ENCODE results near the gene PTBP2. TPM values are rescaled to one million over a fixed set of nuclear protein-coding genes. Genes with fewer than 3 reads are reported as not detected.

PTBP2 gene
- total RNA-seq, 1 donor from 2014 or later: 31.5 TPM

DNA sequence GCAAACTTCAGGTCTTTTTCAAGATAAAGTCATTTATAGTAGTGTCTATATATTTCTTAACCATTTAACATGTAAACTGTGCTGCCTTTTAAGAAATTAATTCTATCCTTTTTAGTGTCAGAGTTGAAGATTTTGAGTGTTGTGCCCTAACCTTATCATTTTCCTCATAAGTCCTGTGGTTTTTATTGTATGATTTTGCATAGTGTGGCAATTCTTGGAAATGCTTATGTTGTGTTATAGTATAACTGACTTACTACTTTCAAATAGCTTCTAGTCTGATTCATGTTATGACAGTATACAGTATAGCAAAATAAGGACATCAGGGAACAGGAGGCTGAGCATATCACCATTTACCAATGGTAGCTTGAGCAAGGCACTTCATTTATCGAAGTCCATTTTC lies 99.1 kb downstream of the PTBP2 start:
- no peak for DNase-seq (ENCODE audit: low spot score)

DNA sequence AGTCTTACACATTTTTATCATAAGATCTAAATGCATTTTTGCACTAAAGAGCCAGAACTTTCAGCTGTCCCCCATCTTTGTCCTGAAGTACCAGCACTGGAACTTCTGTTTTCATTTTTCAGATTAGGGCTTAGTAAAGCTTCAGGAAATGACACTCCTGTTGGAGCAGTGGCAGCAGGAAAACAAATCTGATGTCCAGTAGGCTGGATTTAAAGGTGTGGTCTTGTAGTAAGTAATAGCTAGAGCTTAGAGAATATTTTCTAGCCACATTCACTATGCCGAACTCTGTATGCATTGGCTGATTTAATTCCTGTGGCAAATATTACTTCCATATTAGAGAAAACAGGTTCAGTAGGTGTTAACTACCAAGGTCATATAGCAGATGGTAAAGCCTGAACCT lies 103.6 kb downstream of the PTBP2 start:
- no peak for DNase-seq (ENCODE audit: low spot score)

DNA sequence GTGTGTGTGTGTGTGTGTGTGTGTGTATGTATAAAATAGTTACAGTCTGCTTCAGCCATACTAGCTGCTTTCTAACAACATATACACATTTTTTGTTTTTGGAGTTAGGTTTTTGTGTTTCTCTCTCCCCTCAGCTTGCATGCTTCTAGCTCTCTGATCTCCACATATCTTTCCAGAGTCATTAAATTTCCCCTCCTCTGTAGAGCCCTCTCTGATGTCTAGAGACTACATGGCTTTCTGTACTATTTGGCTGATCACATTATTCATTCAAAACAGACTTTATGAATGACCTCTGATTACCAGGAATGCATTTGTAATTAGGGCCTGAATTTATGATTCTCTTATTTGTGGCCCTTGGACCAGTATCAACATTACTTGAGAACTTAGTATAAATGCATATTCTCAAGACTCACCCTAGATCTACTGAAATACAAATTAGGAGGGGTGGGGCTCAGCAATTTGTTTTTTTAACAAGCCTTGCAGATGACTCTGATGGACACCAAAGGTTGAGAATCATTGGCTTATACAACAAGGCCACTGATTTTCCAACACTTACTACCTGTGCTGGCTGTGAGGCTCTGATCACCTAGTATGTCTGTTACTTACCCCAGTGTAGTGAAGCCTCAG lies 104.5 kb downstream of the PTBP2 start:
- DNase-seq (ENCODE audit: low spot score): no peak

DNA sequence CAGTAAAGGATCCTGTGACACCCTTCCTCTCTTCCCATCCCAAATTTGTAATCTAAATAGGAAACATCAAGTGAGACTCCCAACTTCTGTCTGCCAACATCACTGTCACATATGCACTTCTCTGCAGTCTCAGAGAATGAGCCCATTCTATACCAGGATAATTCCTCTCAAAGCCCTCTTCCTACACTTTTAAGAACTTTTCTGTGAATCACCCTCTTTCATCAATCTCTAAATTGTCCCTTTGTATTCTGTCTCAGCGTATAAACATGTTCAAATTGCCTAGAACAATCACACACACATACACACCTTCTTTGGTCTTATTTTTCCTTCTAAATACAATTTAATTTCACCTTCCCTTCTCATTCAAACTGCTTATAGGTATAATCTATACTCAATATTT lies 111.8 kb downstream of the PTBP2 start:
- DNase-seq (ENCODE audit: low spot score): no peak

DNA sequence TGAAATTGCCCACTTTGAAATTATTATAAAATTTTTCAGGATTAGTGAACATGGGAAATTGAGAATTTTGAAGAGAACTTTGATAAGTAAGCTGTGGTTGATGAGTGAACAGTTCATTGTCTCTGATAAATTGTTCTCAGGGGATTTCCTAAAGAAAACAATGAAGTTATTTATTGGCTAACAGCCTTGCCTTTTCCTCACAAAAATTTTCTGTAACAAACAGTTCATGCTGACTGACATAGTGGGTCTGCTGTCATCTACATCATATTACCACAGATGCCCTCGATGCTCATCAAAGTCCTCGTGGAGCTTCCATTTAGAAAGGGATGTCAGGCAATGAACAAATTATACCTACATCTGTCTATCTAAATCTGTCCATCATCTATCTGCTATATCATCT lies 113.4 kb downstream of the PTBP2 start:
- DNase-seq (ENCODE audit: low spot score): no peak

DNA sequence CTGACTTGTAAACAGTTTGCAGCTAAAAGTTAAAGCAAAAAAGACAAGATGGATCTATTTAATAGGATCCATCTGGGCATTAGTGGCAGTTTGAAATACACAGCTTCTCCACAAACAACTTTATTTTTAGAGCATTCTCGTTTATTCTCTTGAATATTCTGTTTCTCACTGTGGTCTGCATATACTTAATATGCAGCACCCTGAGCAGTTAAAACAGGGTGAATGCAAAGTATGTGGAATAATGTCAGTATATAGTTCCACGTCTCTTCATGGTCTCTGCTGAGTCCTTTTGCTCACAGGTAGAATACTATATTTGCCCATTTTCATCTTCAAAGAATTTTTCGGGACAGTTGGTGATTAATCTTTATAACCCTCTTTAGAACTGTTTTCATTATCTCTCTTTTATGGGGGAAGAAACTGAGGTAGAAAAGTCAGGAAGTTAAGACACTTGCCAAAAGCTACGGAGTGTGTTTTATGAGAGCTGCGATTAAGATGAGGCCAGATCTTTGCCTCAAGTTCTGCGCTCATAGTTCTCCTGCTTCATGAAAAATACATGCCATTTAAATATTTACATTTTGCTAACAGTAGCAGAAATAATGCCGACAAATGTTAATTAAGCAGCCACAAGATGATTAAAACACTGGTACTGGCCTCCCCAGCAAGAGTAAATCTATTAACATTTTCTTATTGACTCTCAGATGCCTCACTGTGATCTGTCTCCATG lies 115.6 kb downstream of the PTBP2 start:
- DNase-seq (ENCODE audit: low spot score): peak; percentile 68

DNA sequence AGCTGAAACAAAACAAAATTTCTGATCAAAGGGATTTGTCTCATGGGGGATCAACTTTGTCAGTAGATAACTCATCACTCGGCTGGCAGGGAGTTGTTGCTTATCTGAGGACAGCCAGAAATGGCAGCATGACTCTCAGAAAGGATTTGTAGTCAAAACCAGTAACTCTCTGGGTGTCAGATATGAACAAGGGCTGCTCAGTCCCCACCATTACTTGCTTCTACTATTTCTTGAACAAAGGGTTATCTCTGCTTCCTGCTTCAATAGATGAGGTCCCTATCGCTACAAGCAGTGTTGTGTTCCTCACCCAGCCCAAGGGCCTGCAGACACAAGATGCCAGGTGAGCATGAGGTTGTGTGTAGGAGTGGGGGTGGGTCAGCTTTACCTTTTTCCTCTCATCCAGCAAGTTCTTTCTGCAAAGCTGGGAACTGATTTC lies 116.2 kb downstream of the PTBP2 start:
- peak; percentile 83 for DNase-seq (ENCODE audit: low spot score)

DNA sequence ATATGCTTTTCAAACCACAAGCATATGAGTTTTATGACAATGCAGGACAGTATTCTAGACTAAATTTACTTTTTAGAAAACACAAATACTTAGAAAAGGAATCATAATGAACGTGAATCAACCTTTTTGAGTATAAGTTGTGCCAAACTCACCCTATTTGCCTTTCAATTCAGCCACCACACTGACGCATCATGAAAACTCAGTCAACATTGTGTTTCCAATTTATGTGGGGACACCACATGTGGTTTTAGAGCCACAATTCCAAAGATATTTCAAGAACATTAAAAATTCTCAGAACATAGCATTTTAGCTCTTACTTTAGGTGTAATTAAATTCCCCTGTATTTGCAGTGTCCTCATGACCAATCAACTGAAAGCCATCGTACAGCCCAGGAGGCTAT lies 118.8 kb downstream of the PTBP2 start:
- DNase-seq (ENCODE audit: low spot score): no peak

DNA sequence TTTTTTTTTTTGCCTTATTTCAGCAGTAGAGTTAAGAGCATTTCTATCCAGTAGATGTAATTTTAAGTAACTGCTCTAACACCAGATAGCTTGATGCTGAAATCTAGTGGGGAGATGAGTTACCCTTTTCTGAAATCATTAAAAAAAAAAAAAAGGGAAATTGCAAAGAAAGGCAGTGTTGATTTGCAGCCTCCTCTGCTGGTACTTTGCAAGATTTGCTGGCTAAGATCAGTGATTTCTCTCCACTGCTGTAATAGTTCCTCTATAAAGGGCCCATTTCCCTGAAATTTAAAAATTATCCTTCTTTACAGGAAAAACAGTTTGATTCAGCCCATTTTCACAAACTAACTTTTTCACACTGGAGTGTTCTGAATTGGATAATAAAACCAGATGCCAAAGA lies 120.6 kb downstream of the PTBP2 start:
- no peak for DNase-seq (ENCODE audit: low spot score)

DNA sequence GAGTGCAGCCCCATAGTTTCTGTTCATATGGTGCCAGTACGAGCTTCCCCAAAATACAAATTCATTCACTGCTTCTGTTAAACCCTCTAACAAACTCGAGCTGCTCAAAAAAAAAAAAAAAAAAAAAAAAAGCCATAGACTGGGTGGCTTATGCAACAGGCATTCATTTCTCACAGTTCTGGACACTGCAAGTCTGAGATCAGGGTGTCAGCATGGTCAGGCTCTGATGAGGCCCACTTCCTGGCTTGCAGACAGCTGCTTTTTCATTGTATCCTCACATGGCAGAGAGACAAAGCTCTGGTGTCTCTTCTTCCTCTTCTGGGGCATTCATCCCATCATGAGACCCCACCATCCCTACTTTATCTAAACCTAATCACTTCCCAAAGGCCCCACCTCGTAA lies 121.6 kb downstream of the PTBP2 start:
- DNase-seq (ENCODE audit: low spot score): peak; percentile 46

DNA sequence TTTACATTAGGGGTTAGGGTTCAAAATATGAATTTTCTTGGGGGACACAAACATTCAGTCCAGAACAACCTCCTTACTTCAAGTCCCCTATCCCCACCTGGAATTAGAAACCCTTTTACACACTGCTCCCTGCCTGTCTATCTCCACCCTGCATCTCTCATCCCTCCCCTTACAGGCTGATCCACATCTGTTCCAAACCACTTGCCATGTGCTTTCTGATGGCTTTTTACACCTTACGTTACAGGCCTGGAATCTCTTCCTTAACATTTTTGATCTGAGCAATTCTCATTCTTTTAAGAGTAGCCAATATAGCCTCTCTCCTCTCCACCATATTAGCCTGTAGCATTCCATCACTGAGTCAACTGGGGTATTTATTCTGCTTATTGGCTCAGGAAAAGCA lies 122.0 kb downstream of the PTBP2 start:
- no peak for DNase-seq (ENCODE audit: low spot score)

DNA sequence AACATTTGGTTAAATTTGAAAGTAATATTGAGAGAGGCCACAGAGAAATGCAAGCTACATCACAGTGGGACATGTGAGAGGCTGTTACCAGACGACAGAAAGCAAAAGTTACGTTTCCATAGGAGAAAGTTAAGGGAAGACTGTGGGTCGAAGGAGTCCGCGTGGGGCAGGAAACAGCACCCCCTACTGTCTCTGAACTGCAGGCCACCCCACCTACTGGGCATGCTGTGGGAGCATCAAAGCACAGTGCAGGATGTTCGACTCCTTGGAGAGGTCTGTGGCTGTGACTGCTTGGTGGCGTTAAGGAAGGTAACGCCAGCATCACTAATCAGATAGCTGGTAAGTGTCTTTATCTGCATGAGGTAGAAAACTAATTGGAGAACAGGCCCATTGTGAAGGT lies 123.9 kb downstream of the PTBP2 start:
- no peak for DNase-seq (ENCODE audit: low spot score)

DNA sequence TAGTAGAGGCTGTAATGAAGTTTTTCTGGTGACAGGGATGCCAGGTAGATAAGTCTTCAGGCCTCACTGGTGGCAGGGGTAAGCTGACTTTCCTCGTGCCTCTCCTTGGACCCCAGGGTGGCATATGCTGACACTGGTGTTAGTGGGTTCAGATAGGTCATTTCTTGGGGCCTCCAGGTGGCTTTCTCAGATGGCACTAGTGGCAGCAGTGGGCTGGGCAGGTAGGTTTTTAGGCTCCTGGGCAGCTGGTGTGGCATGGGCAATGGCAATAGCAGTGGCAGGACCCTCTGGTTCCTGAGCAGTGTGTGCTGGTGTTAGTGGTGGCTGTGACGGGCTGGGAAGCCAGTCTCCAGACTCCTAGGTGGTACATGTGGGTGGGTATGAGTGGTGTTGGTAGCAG lies 140.3 kb downstream of the PTBP2 start:
- DNase-seq (ENCODE audit: low spot score): no peak

DNA sequence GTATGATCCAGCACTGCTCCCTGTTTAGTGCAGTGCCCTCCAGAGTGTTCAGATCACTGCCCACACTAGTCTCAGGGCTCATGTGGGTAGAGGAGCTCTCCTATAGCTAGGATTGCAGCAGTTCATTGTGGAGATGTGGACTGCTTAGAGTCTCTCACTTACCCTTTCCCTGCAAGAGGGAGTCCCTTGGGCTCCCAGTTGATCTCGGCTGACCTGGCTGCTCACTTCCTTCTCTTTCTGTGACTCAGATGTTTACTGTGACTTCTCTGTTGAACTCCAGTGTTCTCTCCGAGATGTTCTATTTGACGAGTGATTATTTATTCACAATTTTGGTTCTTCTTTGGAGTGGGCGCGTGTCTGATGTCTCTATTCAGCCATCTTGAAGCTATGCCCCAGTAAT lies 141.9 kb downstream of the PTBP2 start:
- DNase-seq (ENCODE audit: low spot score): no peak

All from umbilical cord (tissue), 2 donors.